HG03135 (cell line): ENCODE measurements around the gene CRISPLD2.
"Not testable (repeated sequence)": the region's sequence is repeated elsewhere in the genome, so short reads cannot be mapped to it uniquely, and the experiment has no call there.

Experiments
- ATAC-seq: cut with Tn5 transposase; IDR thresholded peaks from one replicate; pipeline ENCODE4 v1.9.1; 2021; ENCODE audit warnings: mild to moderate bottlenecking, moderate library complexity; ENCODE audit not compliant: unreplicated experiment

The CRISPLD2 gene

DNA sequence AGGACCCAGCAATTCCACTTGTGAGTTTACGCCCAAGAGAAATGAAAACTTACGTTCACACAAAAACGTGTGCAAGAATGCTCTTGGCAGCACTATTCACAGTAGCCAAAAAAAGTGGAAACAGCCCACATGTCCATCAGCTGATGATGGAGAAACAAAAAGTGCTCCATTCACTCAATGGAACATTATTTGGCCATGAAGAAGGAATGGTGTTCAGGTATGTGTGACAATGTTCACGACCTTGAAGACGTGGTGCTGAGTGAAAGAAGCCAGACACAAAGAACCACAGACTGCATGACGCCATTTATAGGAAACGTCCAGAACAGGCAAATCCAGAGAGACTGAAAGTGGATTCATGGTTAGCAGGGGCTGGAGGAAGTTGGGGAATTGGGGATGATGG lies 106.7 kb downstream of the CRISPLD2 start:
- ATAC-seq = no peak

- no peak for ATAC-seq
Measured at GRCh38 chr16:84927621-84928591, 108.1 kb downstream of the CRISPLD2 start.

DNA sequence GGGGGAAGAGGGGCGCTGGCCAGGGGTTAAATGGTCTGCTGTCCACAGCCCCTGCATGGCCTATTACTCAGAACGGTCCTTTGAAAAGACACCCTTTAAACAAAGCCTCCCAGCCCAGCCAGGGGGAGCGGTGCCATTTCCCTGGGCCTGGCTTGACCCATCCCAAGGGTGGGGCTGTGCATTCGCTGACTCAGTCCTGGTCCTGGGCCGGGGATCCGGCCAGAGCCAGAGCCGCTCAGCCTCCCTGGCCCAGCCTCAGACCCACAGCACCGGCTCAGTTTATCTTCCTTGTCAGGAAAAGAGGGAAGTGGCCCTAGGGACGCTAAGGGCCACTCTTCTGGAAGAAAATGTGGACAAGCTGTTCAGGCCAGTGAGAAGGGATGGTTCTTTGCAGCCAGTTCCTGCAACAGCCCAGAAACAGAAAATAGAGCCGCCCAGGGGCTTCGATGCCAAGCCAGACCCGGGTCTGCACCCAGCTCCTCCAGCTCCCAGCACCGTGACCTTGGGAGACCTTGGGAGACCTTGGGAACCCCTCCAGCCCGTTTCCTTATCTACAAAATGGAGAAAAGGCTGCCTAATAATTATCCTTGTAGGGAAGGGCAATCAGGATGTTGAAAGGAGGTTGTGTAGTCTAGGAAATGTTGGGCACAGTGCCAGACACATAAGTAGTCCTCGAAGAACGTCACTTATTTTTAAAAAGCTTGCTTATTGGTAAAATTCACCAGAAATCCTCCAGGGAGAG lies 109.1 kb downstream of the CRISPLD2 start:
- no peak for ATAC-seq

DNA sequence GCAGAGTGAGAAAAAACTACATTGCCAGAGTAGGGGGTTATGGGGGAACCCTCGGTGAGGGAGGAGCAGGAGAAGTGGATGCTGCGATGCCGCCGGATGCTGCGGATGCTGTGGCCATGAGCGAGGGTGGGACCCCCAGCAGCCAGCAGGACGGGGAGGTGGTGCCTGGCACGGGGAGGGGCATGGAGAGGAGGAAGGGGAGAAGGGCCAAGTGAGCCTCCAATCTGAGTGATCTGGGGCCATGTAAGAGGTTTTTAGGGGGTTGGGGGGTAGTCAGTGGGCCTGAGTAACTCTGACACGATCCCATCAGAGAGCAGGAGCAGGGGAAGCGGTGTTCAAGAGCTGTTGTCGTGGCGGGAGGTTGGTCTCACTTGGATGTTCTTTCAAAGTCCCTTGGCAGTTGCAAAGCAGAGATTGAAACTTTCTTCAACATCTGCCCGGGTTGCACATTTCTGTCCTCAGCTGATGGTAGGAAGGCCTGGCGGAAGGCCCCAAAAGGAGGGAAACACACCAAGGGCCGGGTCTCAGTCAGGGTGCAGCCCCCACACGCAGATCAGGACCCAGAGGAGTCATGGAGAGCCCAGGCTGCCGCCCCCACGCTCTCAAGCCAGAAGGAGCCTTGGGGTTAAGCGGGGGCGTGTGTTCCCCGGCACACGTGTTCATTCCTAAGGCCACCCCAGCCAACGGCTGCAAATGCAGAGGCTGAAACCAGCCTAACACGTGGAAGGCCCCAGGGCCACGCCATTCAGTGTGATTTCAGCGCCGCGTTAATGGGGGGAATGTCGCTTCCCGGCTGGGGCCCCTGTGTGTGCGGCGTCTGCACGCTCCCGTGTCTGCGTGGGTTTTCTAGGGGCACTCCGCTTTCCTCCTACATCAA lies 109.9 kb downstream of the CRISPLD2 start:
- ATAC-seq = no peak

- ATAC-seq = no peak
Measured at GRCh38 chr16:84930298-84931106, 110.7 kb downstream of the CRISPLD2 start.

- ATAC-seq = no peak
Measured at GRCh38 chr16:84931107-84931494, 111.3 kb downstream of the CRISPLD2 start.

DNA sequence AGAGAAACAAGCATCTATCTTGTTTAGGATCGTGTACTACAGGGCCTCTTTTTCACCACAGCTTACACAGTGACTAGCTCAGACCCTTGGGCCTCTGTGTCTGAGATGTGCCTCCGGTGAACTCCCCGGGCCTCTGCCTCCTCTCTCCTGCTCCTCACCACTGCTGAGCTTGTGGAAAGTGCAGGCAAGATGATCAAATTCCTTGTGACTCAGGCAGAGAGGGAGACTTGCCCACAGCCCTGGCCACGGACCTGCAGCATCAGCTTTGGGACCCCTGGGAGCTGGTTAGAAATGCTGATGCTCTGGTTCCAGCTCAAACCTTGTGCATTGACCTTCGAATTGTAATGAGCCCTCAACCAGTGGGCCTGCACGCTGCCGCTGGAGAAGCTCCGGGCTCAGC lies 111.7 kb downstream of the CRISPLD2 start:
- no peak for ATAC-seq

GRCh38 chr16:84932681-84933080 lies 112.9 kb downstream of the CRISPLD2 start:
- no peak for ATAC-seq

DNA sequence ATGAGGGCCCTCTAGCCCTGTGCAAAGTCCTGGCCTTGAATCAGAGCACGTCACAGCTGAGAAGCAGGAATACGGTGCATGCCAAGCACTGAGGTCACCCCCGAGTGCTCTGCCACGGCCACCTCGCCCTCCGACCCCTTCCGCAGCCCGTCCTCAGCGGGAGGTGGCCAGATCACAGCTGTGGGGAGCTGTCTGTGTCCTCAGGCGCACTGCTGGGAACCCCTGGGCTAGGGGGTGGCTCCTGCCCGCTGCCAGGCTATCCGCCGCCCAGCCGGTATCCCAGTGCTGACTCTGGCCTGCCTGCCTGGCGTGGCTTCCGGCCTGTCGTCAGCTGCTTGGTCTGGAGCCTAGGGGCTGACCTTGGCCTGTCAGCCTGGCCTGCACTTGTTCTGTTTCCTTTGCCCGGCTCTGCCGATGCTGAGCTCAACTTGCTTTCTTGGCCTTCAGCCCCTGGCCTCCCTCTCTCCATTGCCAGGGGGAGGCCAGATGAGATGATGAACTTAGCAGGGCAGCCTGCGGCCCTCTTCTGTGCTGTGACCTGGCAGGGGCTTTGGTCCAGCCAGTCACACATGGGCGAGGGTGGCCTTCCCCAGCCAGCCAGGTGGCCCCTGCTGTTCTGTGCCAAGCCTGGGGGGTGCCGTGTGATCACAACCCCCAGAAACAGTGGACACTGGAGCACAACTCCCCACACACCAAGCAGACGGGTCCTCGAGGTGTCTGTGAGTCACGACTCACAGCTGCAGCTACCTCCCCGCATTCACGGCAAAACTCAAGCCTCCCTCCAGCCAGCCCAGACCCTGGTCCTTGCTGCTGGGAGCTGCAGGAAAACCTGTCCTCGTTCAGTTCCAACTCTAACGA lies 114.2 kb downstream of the CRISPLD2 start:
- ATAC-seq = no peak

DNA sequence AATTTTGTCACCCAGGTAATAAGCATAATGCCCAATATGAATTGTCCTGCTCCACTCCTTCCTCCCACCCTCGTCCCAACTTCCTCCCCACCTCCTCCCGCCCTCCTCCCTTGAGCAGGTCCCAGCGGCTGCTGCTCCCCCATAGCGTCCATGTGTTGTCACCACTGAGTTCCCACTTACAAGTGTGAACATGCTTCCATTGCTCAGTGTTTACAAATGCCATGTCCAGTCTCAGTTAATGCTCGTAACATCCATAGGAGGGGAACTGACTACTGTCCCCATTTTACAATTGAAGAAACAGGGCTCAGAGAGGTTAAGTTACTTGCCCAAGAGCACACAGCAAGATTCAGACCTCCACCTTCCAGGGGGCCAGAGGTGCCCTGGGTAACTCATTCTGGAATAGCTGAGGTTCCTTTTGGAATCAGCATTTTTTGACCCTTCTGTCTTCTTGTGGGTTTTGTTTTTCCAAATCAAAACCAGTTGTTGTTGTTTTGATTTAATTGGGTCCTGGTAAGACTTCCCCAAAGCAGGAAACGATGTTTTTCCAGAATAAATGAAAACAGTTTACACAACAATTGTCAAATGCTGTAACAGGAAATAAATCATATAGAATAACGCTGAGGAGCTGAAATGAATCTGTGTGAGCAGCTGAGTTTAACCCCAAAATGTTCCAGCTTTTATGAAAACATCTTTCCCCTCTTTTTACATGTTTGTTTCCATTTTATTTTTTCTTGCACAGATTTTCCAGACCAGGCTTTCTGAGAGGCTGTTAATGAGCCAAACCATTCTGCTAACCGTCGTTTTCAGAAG lies 117.6 kb downstream of the CRISPLD2 start:
- no peak for ATAC-seq

- not testable (repeated sequence) for ATAC-seq
Measured at GRCh38 chr16:84938616-84939015, 118.8 kb downstream of the CRISPLD2 start.

- ATAC-seq = no peak
Measured at GRCh38 chr16:84940670-84941551, 121.1 kb downstream of the CRISPLD2 start.

- no peak for ATAC-seq
Measured at GRCh38 chr16:84941921-84942320, 122.1 kb downstream of the CRISPLD2 start.

- no peak for ATAC-seq
Measured at GRCh38 chr16:84942786-84943185, 123.0 kb downstream of the CRISPLD2 start.

- ATAC-seq = no peak
Measured at GRCh38 chr16:84943620-84944019, 123.8 kb downstream of the CRISPLD2 start.

- no peak for ATAC-seq
Measured at GRCh38 chr16:84947022-84947421, 127.2 kb downstream of the CRISPLD2 start.
